NCI-H2196 (cell line): ENCODE data around the gene AURKB.
A peak's percentile ranks its signal among the peaks of the same experiment; 100 is the strongest.

ENCODE experiments used
- DNase-seq: peaks from one replicate; lab custom pipeline; 2025; ENCODE audit not compliant: unreplicated experiment; lab: John Stamatoyannopoulos, UW

Gene AURKB

GRCh38 chr17:8162997-8163977, 47.1 kb downstream of the AURKB start:
- DNase-seq = no peak

DNA sequence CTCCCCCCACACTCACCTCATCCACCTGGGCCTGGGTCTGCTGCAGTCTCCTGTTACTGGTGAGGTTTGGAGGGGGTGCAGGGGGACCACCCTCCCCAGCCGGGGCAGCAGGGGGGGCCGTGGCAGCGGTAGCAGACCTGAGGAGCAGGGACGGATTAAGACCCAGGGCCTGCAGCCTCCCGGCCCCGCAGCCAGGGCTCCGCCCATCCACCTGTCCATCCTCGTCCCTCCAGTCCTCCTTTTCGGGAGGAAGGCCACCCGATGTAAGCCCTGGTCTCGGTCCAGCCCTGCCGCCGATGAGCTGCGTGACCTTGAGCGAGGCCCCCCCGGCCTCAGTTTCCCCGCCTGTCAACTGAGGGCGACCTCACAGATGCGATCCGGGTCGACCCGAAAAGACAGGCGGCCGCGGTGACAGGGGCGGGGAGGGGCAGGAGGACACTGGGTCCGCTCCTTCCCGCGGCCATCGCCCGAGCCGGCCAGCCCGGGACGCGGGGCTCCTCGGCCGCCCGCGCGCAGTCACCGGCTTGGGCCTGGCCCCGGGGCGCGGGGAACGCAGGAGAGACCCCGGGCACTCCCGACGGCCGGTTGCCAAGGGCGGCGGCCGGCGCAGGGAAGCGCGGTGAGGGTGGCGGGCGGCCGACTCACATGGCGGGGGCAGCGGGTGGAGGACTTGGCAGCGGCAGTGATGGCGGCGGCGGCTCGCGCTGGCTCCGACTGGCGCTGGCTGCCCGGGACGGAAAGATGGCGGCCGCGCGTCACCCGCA, 48.0 kb downstream of the AURKB start, which contains the start of gene VAMP2:
VAMP2 (minus strand) TSS at position 716 of the 764 bp plus-strand sequence; CDS start at position 647, 69 bp downstream.
- peak; percentile 65 for DNase-seq

- DNase-seq = no peak
Measured at GRCh38 chr17:8161289-8162232, 48.8 kb downstream of the AURKB start.

DNA sequence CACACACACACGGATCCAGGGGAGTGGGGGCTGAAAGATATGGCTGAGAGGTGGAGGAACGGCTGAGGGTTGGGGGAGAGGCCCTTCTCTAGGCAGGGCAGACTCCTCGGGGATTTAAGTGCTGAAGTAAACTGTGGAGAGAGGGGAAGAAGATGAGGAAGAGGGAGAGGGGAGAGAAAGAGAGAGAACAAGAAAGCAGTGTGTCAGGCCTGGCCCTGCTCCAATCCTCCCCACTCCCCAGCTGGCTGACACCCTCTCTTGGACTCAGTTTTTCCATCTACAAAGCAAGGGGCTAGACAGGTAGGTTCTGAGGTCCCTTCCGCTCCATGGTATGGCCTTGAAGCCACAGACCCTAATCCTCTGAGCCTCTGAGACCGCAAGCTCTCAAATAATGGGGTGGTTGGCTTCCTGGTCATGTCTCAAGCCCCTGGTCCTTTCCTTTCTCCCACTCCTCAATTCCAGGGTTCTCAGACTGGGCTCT, 49.6 kb downstream of the AURKB start:
- DNase-seq = no peak

GRCh38 chr17:8160224-8160577, 50.2 kb downstream of the AURKB start:
- DNase-seq = no peak

GRCh38 chr17:8159459-8160223, 50.7 kb downstream of the AURKB start:
- no peak for DNase-seq

- DNase-seq = no peak
Measured at GRCh38 chr17:8159032-8159400, 51.4 kb downstream of the AURKB start.

DNA sequence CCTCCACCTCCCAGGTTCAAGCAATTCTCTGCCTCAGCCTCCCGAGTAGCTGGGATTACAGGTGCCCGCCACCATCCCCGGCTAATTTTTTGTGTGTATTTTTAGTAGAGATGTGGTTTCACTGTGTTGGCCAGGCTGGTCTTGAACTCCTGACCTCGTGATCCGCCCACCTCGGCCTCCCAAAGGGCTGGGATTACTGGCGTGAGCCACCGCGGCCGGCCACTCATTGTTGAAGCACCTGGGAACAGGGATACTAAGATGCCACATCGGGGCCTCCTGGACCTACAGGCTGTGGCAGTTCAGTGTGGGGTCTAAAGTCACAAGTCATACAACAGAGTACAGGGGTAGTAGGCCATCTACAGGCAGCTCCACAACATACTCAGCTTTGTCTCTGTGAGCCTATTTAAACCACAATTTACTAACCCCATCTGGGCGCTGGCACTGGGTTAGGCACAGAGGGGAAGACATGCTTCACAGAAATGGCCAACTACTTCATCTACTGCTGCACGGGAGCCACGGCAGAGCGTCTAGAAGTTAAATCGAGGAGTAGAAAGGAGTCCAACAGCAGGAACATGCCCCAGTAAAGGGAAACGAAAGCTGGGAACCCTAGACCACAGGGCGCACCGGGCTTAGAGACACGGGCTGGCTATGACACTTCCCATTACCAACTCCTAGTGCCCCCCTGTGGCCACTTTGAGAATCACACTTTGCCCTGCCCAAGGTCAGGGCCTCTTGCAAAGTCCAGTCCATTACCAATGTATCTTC, 51.9 kb downstream of the AURKB start:
- DNase-seq = peak; percentile 78

DNA sequence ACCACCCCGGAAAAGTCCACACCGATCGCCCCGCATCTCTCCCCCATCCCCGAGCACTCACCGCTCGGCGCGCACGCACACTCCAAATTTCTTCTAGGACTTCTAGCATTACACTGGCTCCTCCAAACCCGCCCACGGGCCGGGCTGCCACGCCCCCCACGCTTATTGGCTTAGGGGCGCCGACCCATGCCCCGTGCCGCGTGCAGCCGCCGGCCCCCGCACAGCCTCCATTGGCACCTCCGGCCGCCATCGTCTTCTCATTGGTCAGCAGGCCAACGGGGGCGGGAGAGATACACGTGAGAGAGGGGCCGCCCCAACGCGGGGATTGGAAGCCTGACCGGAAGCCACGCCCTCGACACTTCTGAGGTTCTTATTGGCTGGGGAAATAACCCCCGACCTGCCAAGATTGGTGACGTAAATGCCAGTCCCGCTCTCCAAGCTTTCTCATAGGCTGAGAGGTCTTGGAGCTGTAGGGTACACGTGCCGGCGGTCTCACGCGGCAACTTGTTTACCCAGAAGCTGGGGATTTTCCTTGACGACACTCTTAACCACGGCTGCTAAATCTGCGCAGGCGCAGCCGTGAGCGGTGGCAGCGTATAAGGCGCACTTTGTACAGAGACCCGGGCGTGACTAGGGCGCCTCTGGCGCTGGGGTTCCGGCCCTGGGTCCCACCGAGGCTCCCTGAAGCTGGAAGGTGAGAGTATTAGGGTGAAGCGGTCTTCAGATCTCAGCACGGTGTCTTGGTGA, 54.0 kb downstream of the AURKB start:
- peak; percentile 95 for DNase-seq

GRCh38 chr17:8155996-8156245, 54.5 kb downstream of the AURKB start:
- no peak for DNase-seq

DNA sequence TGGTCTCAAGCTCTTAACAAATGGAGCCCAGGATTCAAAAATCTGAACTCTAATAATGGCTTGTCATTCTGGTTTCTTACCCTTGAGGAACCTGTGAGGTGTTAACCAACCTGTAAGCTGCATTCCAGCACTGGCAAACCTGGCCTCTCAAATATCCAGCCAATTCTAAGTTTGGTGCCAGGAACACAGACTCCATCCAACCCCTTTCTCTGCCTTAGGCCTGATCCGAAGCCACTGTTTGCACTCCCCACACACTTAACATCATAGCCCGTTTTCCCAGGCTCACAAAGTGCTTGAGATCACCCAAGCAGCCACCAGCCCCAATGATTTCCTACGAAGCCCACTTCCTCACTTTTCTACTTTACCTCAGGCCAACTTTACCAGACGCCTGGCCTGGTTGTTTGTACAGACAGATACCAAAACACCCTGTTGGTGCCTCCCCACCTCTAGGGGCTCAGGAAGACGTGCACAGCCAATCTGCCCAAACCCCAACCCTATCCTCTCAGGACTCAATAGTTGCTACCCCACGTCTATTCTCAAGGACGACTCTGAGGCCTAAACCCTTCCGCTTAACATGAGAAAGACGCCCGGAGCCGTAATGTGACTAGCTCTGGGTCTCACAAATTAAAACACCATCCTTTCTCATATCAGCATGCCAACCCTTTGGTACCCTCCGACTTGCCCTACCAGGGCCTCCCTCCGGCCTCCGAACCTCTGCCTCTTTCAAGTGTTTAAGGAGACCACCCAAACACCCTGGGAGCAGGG, 55.0 kb downstream of the AURKB start:
- no peak for DNase-seq
